Measurements from ENCODE around the gene MEF2D. TPM values are rescaled to one million over a fixed set of nuclear protein-coding genes. Genes with fewer than 3 reads are reported as not detected.

MEF2D gene
- polyA plus RNA-seq, 1 donor, result 102 TPM

DNA sequence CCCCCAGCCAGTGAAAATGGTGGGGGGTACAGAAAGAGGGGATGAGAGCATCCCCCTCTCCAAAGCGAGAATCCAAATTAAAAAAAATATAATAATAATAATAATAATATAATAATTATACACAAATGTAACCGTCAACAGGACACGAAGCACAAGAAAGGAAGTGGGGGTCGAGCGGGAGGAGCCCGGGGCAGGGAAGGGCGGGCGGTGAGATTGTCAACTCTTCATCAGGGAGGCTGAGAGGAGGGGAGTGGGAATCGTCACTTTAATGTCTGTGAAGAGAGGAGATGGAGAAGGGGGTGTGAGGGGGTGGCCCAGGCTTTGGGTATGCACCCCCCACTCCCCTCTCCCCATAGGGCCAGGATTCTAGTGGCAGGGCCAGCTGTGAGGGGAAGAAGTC, 33.2 kb downstream of the MEF2D start:
- no peak for DNase-seq

DNA sequence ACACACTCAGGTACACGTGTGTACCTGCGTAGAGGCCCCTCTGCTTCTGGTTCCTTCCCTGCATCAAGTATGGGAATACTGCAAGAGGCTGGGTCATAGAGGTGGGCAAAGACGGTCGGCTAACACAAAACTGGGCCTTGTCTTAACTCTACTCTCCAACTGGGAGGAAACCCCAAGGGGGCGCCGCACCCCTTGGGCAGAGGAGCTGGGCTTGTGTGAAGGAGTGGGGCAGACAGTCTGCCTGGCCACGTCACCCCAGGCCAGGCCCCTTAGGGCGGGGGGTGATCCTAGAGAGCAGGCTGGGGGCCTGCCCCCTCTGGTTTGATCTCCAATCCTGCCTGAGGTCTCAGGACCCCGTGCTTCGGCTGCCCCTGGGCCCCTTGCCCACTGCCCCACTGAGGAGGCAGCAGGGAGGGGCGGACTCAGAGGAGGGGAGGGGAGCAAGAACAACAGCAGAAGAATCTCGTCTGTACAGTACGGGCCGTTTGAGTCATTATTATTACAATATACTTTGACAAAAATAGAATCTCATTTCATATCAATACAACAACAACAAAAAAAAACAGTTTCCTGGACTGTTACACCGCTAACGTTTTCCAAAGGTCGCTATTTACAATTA, 34.7 kb downstream of the MEF2D start:
- DNase-seq, result no peak

- no peak for DNase-seq
Observed at GRCh38 chr1:156464825-156465452, 35.6 kb downstream of the MEF2D start.

GRCh38 chr1:156464335-156464734, 36.2 kb downstream of the MEF2D start:
- no peak for DNase-seq

- no peak for DNase-seq
Observed at GRCh38 chr1:156463874-156464273, 36.7 kb downstream of the MEF2D start.

DNA sequence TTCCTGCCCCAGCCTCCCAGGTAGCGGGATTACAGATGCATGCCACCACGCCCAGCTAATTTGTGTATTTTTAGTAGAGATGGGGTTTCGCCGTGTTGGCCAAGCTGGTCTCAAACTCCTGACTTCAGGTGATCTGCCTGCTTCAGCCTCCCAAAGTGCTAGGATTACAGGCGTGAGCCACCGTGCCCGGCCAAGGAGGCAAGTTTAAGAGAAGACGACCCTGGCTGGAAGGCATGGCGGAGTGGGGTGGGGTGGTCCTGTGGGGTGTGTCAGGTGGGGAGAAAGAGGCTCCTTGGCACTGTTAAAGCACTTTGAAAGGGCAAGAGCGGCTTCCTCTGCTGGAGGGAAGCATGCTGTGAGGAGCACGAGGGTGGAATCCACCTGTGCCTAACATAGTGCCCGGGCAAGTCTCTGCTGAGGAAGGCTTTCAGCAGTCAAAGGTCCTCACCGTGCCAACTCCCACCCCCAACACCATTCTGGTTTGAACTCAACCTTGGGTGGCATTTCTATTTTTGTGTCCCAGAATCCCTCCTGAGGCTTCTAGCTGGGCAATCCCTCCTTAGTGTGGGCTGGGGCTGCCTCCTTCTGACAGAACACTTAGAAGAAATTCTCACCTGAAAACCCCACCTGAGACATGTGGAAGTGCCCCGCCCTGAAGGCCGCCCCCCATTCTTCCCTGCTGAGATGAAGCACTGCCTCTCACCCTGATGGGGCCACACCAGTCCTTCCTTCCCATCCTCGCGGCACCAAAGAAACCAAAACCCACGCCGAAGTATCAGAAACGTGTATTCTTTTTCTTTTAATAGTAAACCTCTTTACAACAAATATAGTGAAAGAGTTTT, 37.4 kb downstream of the MEF2D start:
- no peak for DNase-seq

DNA sequence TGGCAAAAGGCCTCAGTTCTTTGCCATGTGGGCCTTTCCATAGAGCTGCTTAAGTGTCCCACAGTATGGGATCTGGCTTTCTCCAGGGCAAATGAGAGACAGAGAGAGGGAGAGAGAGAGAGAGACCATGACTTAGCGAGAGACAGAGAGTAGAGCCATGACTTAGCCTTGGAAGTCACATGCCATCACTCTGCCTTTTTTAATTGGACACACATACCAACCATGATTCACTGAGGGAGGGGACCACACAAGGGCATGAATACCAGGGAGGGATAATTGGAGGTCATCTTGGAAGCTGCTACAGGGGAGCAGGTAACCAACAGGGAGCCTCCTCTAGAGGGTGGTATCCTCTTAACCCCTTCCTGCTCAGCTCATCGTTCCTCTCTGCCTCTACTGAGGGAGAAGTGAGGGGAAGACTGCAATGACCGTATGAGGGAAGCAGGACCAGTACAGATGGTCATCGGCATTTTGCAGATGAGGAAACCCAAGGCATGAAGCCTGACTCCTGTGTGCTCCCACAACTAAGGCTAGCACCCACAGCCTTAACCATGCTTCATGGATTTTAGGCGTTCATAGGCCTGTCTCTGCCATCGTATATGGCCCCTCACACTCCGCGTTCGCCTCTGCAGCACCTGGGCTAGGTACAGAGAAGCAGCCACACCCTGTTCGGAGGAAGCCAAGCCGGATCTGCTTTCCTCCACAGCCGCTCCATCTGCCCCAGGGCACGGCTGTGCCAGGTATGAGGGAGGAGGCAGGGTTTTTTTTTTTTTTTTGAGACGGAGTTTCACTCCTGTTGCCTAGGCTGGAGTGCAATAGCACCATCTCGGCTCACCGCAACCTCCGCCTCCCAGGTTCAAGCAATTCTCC, 38.6 kb downstream of the MEF2D start:
- DNase-seq, result no peak

DNA sequence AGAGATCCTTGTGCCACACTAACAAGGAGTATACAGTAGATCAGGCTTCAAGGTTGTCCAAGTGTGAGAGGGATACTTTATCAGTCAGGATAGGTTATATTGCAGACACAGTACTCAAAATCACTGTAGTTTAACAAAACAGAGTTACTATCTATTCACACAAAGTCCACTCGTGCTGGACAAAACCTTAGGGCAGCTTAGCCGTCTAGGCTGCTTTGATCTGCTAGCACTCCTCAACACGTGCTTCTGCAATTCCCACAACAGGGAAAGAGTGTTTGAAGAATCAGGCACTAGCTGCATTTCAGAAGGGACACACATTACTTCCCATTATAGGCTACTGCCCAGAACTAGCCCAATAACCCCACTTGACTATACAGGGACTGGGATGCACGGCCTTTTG, 39.5 kb downstream of the MEF2D start:
- DNase-seq, result no peak

- no peak for DNase-seq
Observed at GRCh38 chr1:156460525-156460924, 40.0 kb downstream of the MEF2D start.

DNA sequence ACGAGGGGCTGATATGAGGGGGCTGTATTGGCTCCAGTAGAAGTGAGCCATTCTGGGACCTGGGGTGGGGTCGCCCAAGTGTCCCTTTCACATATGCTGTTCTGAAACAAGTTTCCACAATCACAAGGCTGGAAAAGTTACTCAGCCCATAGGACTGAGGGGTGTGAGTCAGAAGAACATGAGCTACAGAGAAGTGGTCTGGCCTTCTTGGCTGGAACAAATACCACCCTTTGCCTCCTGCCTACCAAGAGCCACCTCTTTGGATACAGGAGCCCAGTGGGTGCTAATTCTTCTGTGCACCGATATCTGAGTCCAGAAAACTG, 42.4 kb downstream of the MEF2D start:
- DNase-seq, result no peak

DNA sequence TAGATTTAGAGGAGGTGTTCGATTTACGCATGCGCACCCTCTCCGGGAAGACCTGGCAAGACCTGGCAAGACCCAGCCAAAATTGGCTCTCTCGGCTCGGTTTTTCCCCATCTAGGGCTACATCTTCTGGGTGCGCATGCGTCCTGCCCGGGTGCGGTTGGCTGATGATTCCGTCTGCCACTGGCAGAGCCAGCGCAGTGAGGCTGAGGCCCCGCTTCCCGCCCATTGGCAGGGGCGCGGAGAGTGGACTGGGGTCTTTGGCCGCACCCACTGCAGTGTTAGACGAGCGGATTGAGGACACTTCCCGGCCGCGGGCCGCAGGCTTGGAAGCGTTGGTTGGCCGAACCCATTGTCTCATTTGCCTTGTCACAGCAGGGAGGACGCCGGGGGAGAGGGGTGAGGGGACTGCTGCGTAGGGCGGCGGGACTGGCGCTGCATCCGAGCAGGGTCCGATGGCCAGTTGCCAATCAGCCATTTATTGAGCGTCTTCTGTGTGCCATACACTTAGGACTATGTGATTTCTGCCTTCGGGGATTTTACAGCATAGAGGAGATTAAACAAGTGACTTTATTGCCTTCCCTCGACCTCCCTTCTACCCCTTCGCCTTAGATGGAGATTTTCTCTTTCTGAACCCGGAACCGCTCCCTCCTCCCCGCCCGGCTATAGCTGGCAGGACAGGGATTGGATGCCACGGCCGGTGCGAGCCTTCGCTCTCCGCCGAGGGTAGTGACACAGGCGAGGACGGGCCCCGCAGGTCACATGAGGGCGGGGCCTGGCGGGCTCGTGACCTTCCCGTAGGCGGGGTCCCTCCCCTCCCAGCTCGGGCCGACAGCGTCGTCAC, 43.7 kb downstream of the MEF2D start:
- peak; percentile 96 for DNase-seq

GRCh38 chr1:156455362-156455761, 45.2 kb downstream of the MEF2D start:
- DNase-seq, result no peak

- DNase-seq, result no peak
Observed at GRCh38 chr1:156452907-156453306, 47.7 kb downstream of the MEF2D start.

GRCh38 chr1:156451505-156452160, 48.9 kb downstream of the MEF2D start:
- DNase-seq, result no peak

GRCh38 chr1:156448134-156448967, 52.2 kb downstream of the MEF2D start:
- DNase-seq, result no peak

- peak; percentile 75 for DNase-seq
Observed at GRCh38 chr1:156445789-156446263, 54.7 kb downstream of the MEF2D start.

- DNase-seq, result no peak
Observed at GRCh38 chr1:156444407-156445001, 56.1 kb downstream of the MEF2D start.

DNA sequence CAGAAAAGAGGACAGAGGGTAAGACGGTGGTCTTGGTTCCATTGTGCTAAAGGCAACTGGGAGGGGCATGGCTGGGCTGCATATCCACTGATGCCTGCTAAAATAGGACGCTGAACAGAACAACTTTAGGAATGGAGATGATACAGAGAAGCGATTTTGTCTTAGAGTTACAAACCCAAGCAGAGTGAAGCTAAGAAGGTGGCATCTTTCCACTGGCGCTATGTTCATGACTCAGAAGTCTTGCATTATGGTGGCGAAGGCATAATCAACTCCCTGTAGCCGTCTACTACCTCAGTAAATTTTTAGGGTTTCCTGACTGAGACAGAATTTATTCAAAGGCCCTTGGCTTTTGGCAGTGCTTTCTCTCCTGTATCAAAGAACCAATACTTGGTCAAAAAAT, 57.3 kb downstream of the MEF2D start:
- DNase-seq, result no peak

- DNase-seq, result no peak
Observed at GRCh38 chr1:156440654-156441437, 59.7 kb downstream of the MEF2D start.
